ENCODE results near the gene CDH26. TPM values are rescaled to one million over a fixed set of nuclear protein-coding genes. Genes with fewer than 3 reads are reported as not detected.

Gene CDH26
- polyA plus RNA-seq, 3 donors from 2014 or later, result not detected

DNA sequence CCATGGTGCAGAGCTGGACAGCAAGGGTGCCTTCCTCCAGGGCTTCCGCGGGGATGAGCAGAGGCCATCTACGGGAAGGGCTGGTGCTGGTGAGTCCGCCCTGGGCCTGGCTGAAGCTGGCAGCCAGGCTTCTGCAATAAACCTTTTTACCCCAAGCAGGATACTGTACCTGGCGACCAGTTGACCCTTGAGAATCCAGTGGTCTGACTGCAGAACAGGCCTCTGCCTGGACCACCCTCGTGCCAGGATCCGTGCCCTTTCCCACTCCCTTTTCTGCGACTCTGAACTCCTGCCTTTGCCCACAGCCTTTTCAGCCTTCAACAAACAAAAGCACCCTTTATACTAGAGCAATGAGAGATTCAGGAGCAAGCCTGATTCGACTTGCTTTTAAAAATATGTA lies 18.9 kb downstream of the CDH26 start:
- DNase-seq, result no peak
- H3K27ac Mint-ChIP-seq, result no peak overlapping the region
- peaks cover 0 to 4% (median 0%) of the 10 kb centered on the region in 3 donors for H3K27me3 Mint-ChIP-seq (ENCODE audit: low read depth in 3 of 3)
- H3K36me3 Mint-ChIP-seq, result peaks cover 0 to 10% (median under 1%) of the 10 kb centered on the region in 3 donors
- no peaks in the 10 kb centered on the region for H3K9me3 Mint-ChIP-seq
- no peaks in the 10 kb centered on the region for H3K4me1 Mint-ChIP-seq
- H3K4me3 Mint-ChIP-seq, result no peak overlapping the region

DNA sequence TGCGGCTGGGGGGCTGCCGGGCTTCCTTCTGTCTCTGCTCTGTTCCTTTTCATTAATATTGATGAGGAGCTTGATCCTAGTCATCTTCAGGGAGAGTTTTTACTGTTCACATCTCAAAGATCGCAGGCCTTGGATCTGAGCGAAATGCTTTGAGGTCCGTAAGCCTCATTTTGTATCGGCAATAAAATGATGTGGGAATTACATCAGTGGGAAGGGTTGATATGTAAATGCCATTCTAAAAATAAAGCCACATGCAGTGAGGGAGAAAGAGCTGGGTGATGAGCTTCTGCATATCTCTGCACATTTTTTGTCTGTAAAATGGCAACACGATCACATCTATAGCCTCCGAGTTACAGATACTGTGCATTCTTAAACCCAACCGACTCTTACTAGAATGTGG lies 24.9 kb downstream of the CDH26 start:
- Mint-ChIP-seq H3K27ac (no peak overlapping the region), H3K9me3 (no peaks in the 10 kb centered on the region), H3K4me3 (no peak overlapping the region), H3K27me3 (ENCODE audit: low read depth in 3 of 3) (peaks cover 0 to 2% (median 0%) of the 10 kb centered on the region in 3 donors), H3K4me1 (peaks cover 7 to 13% of the 10 kb centered on the region in 2 donors), H3K36me3 (peaks cover 0 to 4% (median 0%) of the 10 kb centered on the region in 3 donors)
- no peak for DNase-seq

DNA sequence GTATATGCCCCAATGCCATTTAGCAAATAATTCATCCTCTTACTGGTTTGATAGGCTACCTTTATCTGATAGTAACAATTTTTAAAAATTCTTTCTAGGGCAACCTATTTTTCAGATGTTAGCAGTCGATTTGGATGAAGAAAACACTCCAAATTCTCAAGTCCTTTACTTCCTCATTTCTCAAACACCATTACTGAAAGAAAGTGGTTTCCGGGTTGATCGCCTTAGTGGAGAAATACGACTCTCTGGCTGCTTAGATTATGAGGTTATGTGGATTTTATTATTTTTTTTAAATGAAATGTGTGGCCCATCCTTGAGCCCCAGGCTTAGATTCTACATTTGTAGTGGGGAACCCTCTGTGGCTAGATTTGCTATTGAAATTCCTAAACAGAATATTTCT lies 26.3 kb downstream of the CDH26 start:
- Mint-ChIP-seq H3K27me3 (ENCODE audit: low read depth in 3 of 3) (peaks cover 0 to 5% (median 2%) of the 10 kb centered on the region in 3 donors), H3K9me3 (no peaks in the 10 kb centered on the region), H3K4me1 (peaks cover 7 to 19% of the 10 kb centered on the region in 2 donors), H3K36me3 (peaks cover 0 to 4% (median 4%) of the 10 kb centered on the region in 3 donors), H3K27ac (no peak overlapping the region), H3K4me3 (no peak overlapping the region)
- DNase-seq, result no peak

DNA sequence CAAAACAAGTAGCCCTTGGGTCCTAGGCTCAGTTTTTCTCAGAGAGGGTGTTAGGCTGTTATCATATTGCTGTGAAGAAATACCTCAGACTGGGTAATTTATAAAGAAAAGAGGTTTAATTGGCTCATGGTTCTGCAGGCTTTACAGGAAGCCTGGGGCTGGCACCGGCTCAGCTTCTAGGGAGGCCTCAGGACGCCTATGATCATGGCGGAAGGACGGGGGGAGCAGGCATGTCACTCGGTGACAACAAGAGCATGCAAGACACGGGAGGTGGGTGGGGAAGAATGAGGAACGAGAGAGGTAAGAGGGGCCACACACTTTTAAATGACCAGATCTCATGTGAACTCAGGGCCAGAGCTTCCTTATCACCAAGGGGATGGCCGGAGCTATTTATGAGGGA lies 26.9 kb downstream of the CDH26 start:
- Mint-ChIP-seq H3K4me1 (peaks cover 7 to 19% of the 10 kb centered on the region in 2 donors), H3K27ac (peak overlapping the region in 1 of 6 donors; percentile 16), H3K4me3 (no peak overlapping the region), H3K27me3 (ENCODE audit: low read depth in 3 of 3) (peaks cover 0 to 7% (median 4%) of the 10 kb centered on the region in 3 donors), H3K9me3 (no peaks in the 10 kb centered on the region), H3K36me3 (peaks cover 4 to 10% (median 5%) of the 10 kb centered on the region in 3 donors)
- no peak for DNase-seq

DNA sequence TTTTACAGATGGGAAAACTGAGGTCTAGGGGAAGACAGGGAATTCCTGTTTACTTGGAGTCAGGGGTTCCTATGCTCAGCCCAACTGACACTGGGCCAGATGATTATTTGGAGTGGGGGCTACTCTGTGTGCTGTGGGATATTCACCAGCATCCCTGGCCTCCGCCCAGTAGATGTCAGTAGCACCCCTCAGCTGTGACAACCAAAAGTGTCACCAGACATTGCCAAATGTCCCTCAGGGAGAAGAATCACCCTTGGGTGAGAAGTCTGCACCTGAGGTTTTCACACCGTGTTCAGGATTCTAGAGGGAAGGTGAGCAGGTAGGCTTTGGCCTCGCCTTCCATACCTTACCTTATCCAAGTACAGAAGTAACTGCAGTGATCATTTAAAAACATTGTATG lies 27.6 kb downstream of the CDH26 start:
- Mint-ChIP-seq H3K4me3 (no peak overlapping the region), H3K27me3 (ENCODE audit: low read depth in 3 of 3) (peaks cover 0 to 7% (median 4%) of the 10 kb centered on the region in 3 donors), H3K4me1 (peaks cover 7 to 19% of the 10 kb centered on the region in 2 donors), H3K36me3 (peaks cover 4 to 10% (median 5%) of the 10 kb centered on the region in 3 donors), H3K27ac (no peak overlapping the region), H3K9me3 (no peaks in the 10 kb centered on the region)
- peak in 2 of 3 donors; percentile 7 to 11 for DNase-seq

DNA sequence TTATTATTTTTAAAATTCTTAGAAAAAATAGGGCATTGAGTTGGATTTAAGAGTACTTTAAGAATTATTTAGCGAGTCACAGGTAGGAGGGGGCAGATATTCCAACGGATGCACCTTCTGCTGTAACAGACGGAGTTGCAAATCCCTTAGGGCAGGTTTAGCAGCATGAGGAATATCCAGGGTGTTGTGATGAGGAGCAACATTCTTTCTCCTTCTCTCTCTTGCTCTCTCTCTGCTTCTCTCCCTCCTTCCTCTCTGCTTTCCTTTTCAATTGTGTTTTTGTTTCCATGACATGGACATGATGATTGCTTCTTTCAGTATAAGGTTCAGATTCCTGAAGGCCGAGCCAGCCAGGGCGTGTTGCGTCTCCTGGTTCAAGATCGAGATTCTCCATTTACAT lies 28.9 kb downstream of the CDH26 start:
- H3K4me1 Mint-ChIP-seq, result peaks cover 7 to 19% of the 10 kb centered on the region in 2 donors
- no peak overlapping the region for H3K4me3 Mint-ChIP-seq
- peaks cover 0 to 7% (median 4%) of the 10 kb centered on the region in 3 donors for H3K27me3 Mint-ChIP-seq (ENCODE audit: low read depth in 3 of 3)
- H3K9me3 Mint-ChIP-seq, result no peaks in the 10 kb centered on the region
- DNase-seq, result no peak
- peak overlapping the region in 2 of 6 donors; percentile 15 to 55 for H3K27ac Mint-ChIP-seq
- H3K36me3 Mint-ChIP-seq, result peaks cover 4 to 10% (median 5%) of the 10 kb centered on the region in 3 donors

DNA sequence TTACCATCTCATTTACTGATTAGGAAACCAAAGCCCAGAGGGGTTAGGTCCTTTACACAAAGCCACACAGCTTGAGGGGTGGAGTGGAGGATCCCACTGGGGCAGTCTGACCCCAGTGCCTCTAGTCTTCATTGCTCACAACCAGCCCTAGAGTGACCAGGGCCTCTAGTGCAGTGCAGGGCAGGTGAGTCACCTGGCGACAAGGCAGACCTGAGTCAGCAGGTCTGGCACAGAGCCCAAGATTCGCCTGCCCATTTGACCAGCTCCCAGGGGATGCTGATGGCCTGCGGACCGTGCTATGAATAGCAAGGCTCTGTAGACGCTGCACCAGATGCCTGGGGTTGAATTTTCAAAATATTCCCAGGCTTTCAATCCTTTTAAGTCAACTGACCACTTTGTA lies 29.9 kb downstream of the CDH26 start:
- Mint-ChIP-seq H3K27me3 (ENCODE audit: low read depth in 3 of 3) (peaks cover 0 to 7% (median 2%) of the 10 kb centered on the region in 3 donors), H3K9me3 (no peaks in the 10 kb centered on the region), H3K4me1 (peaks cover 7 to 19% of the 10 kb centered on the region in 2 donors), H3K27ac (no peak overlapping the region), H3K4me3 (no peak overlapping the region), H3K36me3 (peaks cover 5 to 10% (median 8%) of the 10 kb centered on the region in 3 donors)
- DNase-seq, result no peak

DNA sequence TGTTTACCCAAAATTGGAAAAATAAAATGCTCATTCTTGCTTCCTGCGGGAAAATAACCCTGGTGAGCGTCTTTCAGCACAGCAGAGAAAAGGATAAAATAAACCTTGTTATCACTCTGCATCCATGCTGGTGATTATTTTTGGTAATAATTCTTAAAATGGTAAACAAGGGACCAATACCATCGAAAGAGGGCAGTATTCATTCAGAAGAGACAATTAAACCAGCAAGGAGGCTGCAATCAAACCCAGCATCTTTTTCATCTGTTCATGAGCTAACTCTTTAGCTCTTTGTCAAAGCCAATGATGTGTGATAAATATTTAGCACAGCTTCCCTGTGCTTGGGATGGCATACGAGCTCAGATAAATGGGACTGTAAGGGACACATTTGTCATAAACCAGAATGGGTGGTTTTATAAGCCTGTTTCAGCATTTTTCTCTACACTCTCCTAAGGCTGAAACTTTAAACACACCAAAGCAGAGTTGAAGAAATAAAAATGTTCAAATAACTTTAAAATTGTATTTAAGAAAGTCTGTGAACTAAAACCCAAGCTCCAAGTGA lies 34.4 kb downstream of the CDH26 start:
- H3K27ac Mint-ChIP-seq, result no peak overlapping the region
- DNase-seq, result no peak
- peaks cover 7 to 10% (median 7%) of the 10 kb centered on the region in 3 donors for H3K27me3 Mint-ChIP-seq (ENCODE audit: low read depth in 3 of 3)
- no peaks in the 10 kb centered on the region for H3K9me3 Mint-ChIP-seq
- no peak overlapping the region for H3K4me3 Mint-ChIP-seq
- peaks cover 5 to 26% (median 12%) of the 10 kb centered on the region in 3 donors for H3K36me3 Mint-ChIP-seq
- H3K4me1 Mint-ChIP-seq, result peaks cover 5 to 16% of the 10 kb centered on the region in 2 donors

DNA sequence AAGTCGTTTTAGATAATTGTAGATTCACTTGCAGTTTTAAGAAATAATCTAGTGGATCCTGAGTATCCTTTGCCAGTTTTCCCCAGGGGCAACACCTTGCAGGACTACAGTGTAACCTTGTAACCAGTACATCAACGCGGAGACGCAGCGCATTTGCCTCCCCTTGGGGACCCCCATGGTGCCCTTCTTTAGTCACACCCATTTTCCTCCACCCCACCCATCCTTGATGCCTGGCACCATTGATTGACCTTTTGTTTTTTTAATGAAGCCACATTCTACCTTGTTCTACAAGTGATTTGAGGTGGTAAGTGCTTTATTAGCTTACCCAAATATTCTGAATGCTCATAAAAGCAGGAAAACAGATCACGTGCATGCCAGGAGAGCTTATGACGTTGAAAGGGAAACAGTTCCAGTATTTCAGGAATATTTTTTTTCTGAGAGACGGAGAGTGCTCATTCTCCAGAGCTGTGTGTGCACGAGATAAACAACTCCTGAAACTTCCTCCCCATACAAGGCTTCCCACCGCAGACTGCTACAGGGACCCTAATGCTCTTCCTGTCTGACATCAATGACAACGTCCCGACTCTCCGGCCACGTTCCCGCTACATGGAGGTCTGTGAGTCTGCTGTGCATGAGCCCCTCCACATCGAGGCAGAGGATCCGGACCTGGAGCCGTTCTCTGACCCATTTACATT lies 35.7 kb downstream of the CDH26 start:
- Mint-ChIP-seq H3K27me3 (ENCODE audit: low read depth in 3 of 3) (peaks cover 3 to 10% (median 7%) of the 10 kb centered on the region in 3 donors), H3K4me1 (peaks cover 5 to 10% of the 10 kb centered on the region in 2 donors), H3K27ac (no peak overlapping the region), H3K36me3 (peaks cover 5 to 30% (median 17%) of the 10 kb centered on the region in 3 donors), H3K9me3 (no peaks in the 10 kb centered on the region), H3K4me3 (peak overlapping the region in 1 of 5 donors; percentile 13)
- no peak for DNase-seq

DNA sequence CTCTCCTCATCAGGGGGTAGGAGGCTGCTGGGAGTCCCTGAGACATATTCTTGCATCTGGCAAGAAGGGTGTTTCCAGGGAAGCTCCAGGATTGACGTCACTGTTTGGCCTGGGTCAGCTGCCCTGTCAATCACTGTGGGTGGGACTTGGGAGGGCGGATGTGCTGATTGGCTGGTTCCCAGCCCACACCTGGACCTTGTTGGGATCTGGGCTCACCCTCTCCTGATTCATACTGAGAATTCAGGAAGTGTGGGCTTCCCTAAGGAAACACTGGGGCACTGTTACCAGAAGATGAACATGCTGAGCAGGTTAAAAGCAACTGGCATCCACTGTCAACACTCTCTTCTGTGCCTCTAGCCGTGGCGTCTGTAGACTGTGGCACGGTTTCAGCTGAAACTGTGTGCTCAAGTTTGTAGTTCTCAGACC lies 36.5 kb downstream of the CDH26 start:
- H3K36me3 Mint-ChIP-seq, result peaks cover 5 to 35% (median 26%) of the 10 kb centered on the region in 3 donors
- H3K27ac Mint-ChIP-seq, result no peak overlapping the region
- no peak overlapping the region for H3K4me3 Mint-ChIP-seq
- no peaks in the 10 kb centered on the region for H3K9me3 Mint-ChIP-seq
- no peak for DNase-seq
- H3K4me1 Mint-ChIP-seq, result peaks cover 5 to 10% of the 10 kb centered on the region in 2 donors
- H3K27me3 Mint-ChIP-seq (ENCODE audit: low read depth in 3 of 3), result peaks cover 2 to 10% (median 7%) of the 10 kb centered on the region in 3 donors

DNA sequence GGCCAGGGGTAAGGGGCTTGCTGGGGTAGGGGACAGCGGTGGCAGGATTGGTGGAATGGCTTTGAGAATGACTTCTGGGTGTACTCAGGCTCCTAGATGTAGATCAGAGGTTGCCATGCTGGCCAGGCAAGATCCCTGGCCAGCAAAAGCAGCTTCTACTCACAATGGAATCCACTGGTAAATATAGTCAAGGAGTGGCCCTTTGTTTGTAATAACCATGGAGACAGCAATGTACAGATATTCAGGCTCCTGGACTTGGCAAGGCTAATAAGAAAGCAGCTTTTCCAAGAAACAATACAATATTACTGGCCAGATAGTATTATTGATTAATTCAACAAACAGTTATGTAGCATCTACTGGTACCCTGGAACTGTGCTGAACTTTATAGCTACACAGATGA lies 37.9 kb downstream of the CDH26 start:
- Mint-ChIP-seq H3K9me3 (no peaks in the 10 kb centered on the region), H3K4me1 (peaks cover 5 to 10% of the 10 kb centered on the region in 2 donors), H3K27ac (no peak overlapping the region), H3K36me3 (peaks cover 0 to 37% (median 33%) of the 10 kb centered on the region in 3 donors), H3K27me3 (ENCODE audit: low read depth in 3 of 3) (peaks cover 0 to 10% (median 5%) of the 10 kb centered on the region in 3 donors), H3K4me3 (no peak overlapping the region)
- DNase-seq, result no peak

DNA sequence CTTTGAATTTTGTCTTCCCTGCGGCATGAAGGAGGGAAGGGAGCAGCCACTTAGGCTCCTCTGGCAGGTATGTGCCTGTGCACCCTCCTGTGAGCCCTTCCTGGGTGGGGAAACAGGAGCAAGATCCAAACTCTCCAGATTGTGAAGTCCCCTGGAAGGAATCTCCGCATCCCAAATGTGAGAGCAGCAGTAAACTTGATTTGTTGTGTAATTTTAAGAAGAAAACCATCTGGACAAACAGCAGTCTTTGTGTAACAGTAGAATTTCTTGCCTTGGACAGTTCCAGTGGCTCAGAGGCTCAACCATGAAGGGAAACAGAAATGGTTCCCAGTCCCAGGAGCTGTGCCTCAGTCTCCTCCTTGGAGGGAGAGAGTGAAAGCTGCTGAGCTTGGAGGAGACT lies 39.7 kb downstream of the CDH26 start:
- no peak for DNase-seq
- Mint-ChIP-seq H3K4me1 (peaks cover 5 to 10% of the 10 kb centered on the region in 2 donors), H3K27me3 (ENCODE audit: low read depth in 3 of 3) (peaks cover 0 to 10% (median 5%) of the 10 kb centered on the region in 3 donors), H3K9me3 (no peaks in the 10 kb centered on the region), H3K36me3 (peaks cover 3 to 43% (median 29%) of the 10 kb centered on the region in 3 donors), H3K27ac (no peak overlapping the region), H3K4me3 (no peak overlapping the region)

DNA sequence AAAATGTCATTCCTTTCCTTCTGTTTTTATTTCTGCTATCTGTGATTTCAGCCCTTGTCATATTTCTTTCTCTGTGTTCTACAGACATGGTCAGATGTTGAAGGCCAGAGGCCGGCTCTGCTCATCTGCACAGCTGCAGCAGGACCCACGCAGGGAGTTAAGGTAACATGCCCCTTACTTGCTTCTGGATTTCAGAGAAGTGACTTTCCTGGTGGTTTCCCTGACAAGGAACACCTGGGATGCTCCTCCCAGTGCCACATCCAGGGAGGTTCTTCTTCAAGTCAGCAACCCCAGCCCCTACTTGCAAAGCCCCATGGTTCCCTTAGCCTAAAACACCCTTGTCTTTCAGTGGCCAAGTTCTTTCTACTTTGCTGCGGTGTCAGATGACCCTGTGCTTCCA lies 41.3 kb downstream of the CDH26 start:
- no peak overlapping the region for H3K27ac Mint-ChIP-seq
- peaks cover 0 to 5% (median 4%) of the 10 kb centered on the region in 3 donors for H3K27me3 Mint-ChIP-seq (ENCODE audit: low read depth in 3 of 3)
- H3K36me3 Mint-ChIP-seq, result peaks cover 3 to 38% (median 25%) of the 10 kb centered on the region in 3 donors
- DNase-seq, result no peak
- H3K9me3 Mint-ChIP-seq, result no peaks in the 10 kb centered on the region
- no peak overlapping the region for H3K4me3 Mint-ChIP-seq
- H3K4me1 Mint-ChIP-seq, result peaks cover 0 to under 1% of the 10 kb centered on the region in 2 donors

Data from immature natural killer cell (primary cell).